Measurements from ENCODE around the gene C9orf43. TPM values are rescaled to one million over a fixed set of nuclear protein-coding genes. Genes with fewer than 3 reads are reported as not detected.

The C9orf43 gene
- total and polyA plus RNA-seq, 2 donors (not counting 3 experiments of a cell fraction or from before 2014, with no cell fraction given): 0.25 to 0.66 TPM

- Histone ChIP-seq H3K27me3 (ENCODE audit: control insufficient read depth in 2 of 2, insufficient read depth in 2 of 2, low read length in 2 of 2) (no peaks in the 10 kb centered on the region), H3K27ac (ENCODE audit: insufficient read depth, low read depth, low read length) (peak overlapping the region; percentile 94), H3K4me2 (ENCODE audit: insufficient read depth, low read length) (peak overlapping the region; percentile 4), H2AFZ (ENCODE audit: low read depth, low read length) (no peak overlapping the region), H3K4me3 (replicated peaks in 1 of 3; ENCODE audit: insufficient read depth in 1 of 3, low read depth in 1 of 3, low read length in 3 of 3) (no peak overlapping the region), H3K9me3 (replicated peaks; ENCODE audit: control insufficient read depth, insufficient read depth, low read length) (no peaks in the 10 kb centered on the region), H4K20me1 (replicated peaks; ENCODE audit: control insufficient read depth, extremely low read depth, insufficient read depth, low read length) (no peaks in the 10 kb centered on the region), H3K9me1 (replicated peaks; ENCODE audit: control insufficient read depth, extremely low read depth, insufficient read depth, low read length) (no peaks in the 10 kb centered on the region), H3K36me3 (ENCODE audit: control insufficient read depth in 2 of 2, extremely low read depth in 1 of 2, insufficient read depth in 2 of 2, low read length in 2 of 2) (no peaks in the 10 kb centered on the region), H3K79me2 (ENCODE audit: control insufficient read depth, insufficient read depth, low read length) (no peaks in the 10 kb centered on the region), H3K4me1 (ENCODE audit: control insufficient read depth, extremely low read depth, insufficient read depth, low read length) (peaks cover 22% of the 10 kb centered on the region), H3K9ac (replicated peaks; ENCODE audit: extremely low read depth, insufficient read depth, low read length) (no peak overlapping the region)
- POLR2A ChIA-PET: interaction anchor here (1.6 to 2.7 kb wide), 3 partner anchors 28 to 138 kb away, joined by 4 to 18 read pairs (median 10); no protein-coding TSS in a partner anchor
- DNase-seq (ENCODE audit: low read depth, low spot score) (no peak), FAIRE-seq (no peak)
- dilution Hi-C loops (cut with MboI; ENCODE audit: extremely low pct_ligation_motif_present, low sequenced_read_pairs) (no loop called here), intact Hi-C loops (cut with micrococcal nuclease) (no loop called here)
- TF ChIP-seq GATA2 (IDR thresholded peaks at IDR 0.05; ENCODE audit: insufficient read depth, insufficient read length, low read depth, low read length) (no peak), FOS (IDR thresholded peaks at IDR 0.05; ENCODE audit: borderline replicate concordance, insufficient read depth, low read length) (no peak), POLR2AphosphoS5 (IDR thresholded peaks at IDR 0.05; ENCODE audit: insufficient read depth, low read depth, low read length) (no peak), POLR2A (IDR thresholded peaks at IDR 0.05; ENCODE audit: low read depth, low read length) (no peak), CTCF (IDR thresholded peaks at IDR 0.05; ENCODE audit: extremely low read depth in 1 of 2, insufficient read depth in 1 of 2, low read depth in 1 of 2, low read length in 2 of 2) (no peak), MAX (IDR thresholded peaks at IDR 0.05; ENCODE audit: insufficient read depth, insufficient read length) (no peak), JUN (IDR thresholded peaks at IDR 0.05; ENCODE audit: borderline replicate concordance, insufficient read depth, insufficient read length, low read depth) (no peak), MYC (IDR thresholded peaks at IDR 0.05; ENCODE audit: low read depth, low read length) (no peak), EZH2 (IDR thresholded peaks at IDR 0.05; ENCODE audit: borderline replicate concordance, low read depth, low read length, severe bottlenecking) (no peak)
- no TSS peak for BruUV-seq (replicated peaks)
- CTCF ChIA-PET: interaction anchor here (1.4 to 3.1 kb wide), 7 partner anchors 10 to 133 kb away, joined by 7 to 31 read pairs (median 11); no protein-coding TSS in a partner anchor
These were observed 45.7 kb downstream of the C9orf43 start for GRCh38 chr9:113456235-113456634.
